ENCODE data around the gene SLC13A5. TPM values are rescaled to one million over a fixed set of nuclear protein-coding genes. Genes with fewer than 3 reads are reported as not detected.

Gene SLC13A5
- total RNA-seq, 4 donors from 2014 or later = not detected

DNA sequence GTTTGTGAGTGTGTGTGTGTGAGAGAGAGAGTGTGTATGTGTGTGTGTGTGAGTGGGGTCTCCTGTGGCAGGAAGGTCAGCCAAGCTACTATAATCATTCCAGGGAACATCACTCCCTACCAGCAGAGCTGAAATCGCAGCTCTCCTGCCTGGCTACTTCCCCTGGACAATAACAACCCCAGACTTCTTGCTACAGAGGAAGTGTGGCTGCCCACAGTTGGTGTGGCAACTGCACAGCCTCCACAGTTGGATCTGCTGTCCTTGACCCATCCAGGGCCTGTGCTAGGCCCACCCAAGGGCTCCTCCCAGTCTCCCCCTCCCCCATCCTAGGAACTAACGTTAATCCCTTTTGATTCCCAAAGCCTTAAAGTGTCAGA is 1.5 kb downstream of the SLC13A5 start:
- DNase-seq (ENCODE audit: low spot score in 2 of 2) = no peak
- H3K9me3 ChIP-seq = peaks cover 0 to 29% (median 0%) of the 10 kb centered on the region in 4 donors
- H3K27me3 ChIP-seq = peaks cover 0 to 46% of the 10 kb centered on the region in 2 donors
- H3K4me1 ChIP-seq = peaks cover 0 to 12% (median 3%) of the 10 kb centered on the region in 4 donors
- H3K36me3 ChIP-seq = no peaks in the 10 kb centered on the region
- TF ChIP-seq, protein P1, sequence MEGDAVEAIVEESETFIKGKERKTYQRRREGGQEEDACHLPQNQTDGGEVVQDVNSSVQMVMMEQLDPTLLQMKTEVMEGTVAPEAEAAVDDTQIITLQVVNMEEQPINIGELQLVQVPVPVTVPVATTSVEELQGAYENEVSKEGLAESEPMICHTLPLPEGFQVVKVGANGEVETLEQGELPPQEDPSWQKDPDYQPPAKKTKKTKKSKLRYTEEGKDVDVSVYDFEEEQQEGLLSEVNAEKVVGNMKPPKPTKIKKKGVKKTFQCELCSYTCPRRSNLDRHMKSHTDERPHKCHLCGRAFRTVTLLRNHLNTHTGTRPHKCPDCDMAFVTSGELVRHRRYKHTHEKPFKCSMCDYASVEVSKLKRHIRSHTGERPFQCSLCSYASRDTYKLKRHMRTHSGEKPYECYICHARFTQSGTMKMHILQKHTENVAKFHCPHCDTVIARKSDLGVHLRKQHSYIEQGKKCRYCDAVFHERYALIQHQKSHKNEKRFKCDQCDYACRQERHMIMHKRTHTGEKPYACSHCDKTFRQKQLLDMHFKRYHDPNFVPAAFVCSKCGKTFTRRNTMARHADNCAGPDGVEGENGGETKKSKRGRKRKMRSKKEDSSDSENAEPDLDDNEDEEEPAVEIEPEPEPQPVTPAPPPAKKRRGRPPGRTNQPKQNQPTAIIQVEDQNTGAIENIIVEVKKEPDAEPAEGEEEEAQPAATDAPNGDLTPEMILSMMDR (IDR thresholded peaks at IDR 0.05) = no peak
- no peak for TF ChIP-seq POLR2A (IDR thresholded peaks at IDR 0.05)
- no peak for TF ChIP-seq EP300 (IDR thresholded peaks at IDR 0.05)
- 39 to 50% methylated on average over 2 of the region's 2 CpGs for WGBS, 2 donors
- no peak overlapping the region for H3K27ac ChIP-seq
- H3K4me3 ChIP-seq = no peak overlapping the region

DNA sequence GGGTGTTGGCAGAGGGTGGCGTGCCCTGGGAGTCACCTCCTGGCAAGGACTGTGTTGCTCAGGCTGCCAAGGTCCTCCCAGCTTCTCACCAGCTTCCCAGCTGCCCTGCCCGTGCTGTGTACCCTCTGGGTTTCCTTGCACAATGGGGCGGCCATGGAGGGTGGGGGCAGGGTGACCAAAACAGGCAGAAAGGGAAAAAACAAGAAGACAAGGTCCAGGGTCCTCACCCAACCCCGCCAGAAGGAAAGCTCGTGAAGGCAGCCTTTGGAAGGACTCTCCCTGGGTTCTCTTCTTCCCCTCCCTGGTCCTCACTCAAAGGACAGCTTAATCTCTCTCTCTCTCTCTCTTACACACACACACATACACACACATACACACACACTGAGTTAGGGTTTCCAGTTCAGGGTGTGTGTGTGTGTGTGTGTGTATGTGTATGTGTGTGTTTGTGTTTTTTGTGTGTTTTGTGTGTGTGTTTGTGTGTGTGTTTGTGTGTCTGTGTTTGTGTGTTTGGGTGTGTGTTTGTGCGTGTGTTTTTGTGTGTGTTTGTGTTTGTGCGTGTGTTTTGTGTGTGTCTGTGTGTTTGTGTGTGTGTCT is 2.0 kb downstream of the SLC13A5 start:
- no peak overlapping the region for H3K4me3 ChIP-seq
- peaks cover 0 to 46% of the 10 kb centered on the region in 2 donors for H3K27me3 ChIP-seq
- H3K27ac ChIP-seq = no peak overlapping the region
- H3K9me3 ChIP-seq = peaks cover 0 to 24% (median 0%) of the 10 kb centered on the region in 4 donors
- TF ChIP-seq EP300 (IDR thresholded peaks at IDR 0.05) (no peak), POLR2A (IDR thresholded peaks at IDR 0.05) (no peak)
- TF ChIP-seq, protein P1 (IDR thresholded peaks at IDR 0.05) = no peak
- H3K36me3 ChIP-seq = no peaks in the 10 kb centered on the region
- DNase-seq (ENCODE audit: low spot score in 2 of 2) = no peak
- WGBS, 2 donors = 57 to 58% methylated on average over 7 of the region's 7 CpGs
- peaks cover 0 to 12% (median 3%) of the 10 kb centered on the region in 4 donors for H3K4me1 ChIP-seq

DNA sequence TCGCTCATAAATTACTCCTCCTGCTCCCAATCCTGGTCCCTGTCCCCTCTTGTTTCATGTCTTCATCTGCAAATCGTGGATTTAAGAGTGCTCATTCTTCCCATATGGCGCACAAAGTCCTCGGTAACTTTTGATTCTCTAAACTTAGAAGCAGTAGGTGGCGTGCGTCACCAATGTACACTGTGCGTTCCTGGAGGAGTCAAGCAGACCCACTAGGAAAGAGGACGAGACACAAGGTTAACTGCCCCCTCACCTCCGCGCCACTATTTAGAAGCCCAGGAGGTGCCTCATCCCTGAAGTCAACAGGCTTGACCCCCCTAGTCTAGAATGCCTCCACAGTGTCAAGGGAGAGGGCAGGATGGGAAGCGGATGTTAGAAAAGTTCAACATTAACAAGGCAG is 2.9 kb downstream of the SLC13A5 start:
- no peak for DNase-seq (ENCODE audit: low spot score in 2 of 2)
- peaks cover 0 to 46% of the 10 kb centered on the region in 2 donors for H3K27me3 ChIP-seq

DNA sequence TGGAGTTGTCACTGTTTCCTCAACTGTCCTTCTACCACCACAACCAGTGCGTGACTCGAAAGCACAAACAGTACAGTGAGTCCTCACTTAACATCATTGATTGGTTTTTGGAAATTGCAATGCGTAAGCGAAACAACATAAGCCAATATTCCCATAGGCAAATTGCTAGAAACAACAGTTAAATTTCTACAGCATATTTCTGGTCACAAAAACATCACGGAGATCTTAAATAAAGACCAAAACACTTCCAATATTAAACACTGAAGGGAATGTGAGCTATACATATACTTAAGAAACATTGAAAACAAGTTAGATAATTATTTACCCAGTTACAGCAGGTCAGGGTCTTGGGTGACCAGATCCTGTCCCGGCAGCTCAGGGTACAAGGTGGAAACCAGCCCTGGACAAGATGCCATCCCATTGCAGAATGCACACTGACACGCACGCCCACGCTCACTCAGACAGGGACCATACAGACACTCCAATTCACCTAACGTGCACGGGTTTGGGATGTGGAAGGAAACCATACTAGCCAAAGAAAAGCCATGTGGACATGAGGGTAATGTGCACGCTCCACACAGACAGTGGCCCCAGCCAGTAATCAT is 4.7 kb downstream of the SLC13A5 start:
- Histone ChIP-seq H3K4me1 (peaks cover 0 to 8% (median 2%) of the 10 kb centered on the region in 4 donors), H3K27me3 (peaks cover 0 to 30% of the 10 kb centered on the region in 2 donors), H3K9me3 (no peaks in the 10 kb centered on the region), H3K27ac (no peak overlapping the region), H3K36me3 (no peaks in the 10 kb centered on the region), H3K4me3 (no peak overlapping the region)
- WGBS, 2 donors = 84 to 89% methylated on average over 12 of the region's 12 CpGs
- DNase-seq (ENCODE audit: low spot score in 2 of 2) = no peak
- TF ChIP-seq POLR2A (IDR thresholded peaks at IDR 0.05) (no peak), EP300 (IDR thresholded peaks at IDR 0.05) (no peak)
- TF ChIP-seq, protein P1 (IDR thresholded peaks at IDR 0.05) = no peak

More for the DNA sequence above, 2.9 kb downstream of the SLC13A5 start:
- H3K36me3 ChIP-seq = no peaks in the 10 kb centered on the region
- H3K4me1 ChIP-seq = peaks cover 0 to 12% (median 3%) of the 10 kb centered on the region in 4 donors
- TF ChIP-seq, protein P1 (IDR thresholded peaks at IDR 0.05) = no peak
- TF ChIP-seq POLR2A (IDR thresholded peaks at IDR 0.05) (no peak), EP300 (IDR thresholded peaks at IDR 0.05) (no peak)
- H3K9me3 ChIP-seq = peaks cover 0 to 17% (median 0%) of the 10 kb centered on the region in 4 donors
- no peak overlapping the region for H3K4me3 ChIP-seq
- no peak overlapping the region for H3K27ac ChIP-seq
- 77 to 82% methylated on average over 11 of the region's 11 CpGs for WGBS, 2 donors

DNA sequence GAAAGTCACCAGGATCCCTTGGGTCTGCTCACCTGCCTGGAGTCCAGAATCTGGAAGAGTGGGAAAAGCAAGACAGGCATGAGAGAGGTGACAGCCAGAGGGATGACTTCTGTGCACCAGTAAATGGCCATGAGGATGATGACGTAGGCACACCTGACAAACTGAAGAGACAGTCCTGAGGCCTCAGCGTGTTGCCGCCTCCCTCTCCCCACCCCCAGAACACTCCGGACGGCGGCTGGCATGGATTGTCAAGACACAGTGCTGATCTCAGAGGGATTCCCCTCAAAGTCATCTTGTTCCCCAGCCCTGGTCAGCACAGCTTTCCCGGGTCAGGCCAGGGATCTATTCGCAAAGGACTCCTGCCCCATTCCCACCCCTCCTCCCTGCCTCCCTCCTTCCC is 6.2 kb downstream of the SLC13A5 start:
- 72 to 79% methylated on average over 8 of the region's 8 CpGs for WGBS, 2 donors
- Histone ChIP-seq H3K36me3 (no peaks in the 10 kb centered on the region), H3K4me3 (no peak overlapping the region), H3K9me3 (no peaks in the 10 kb centered on the region), H3K4me1 (no peaks in the 10 kb centered on the region), H3K27ac (no peak overlapping the region), H3K27me3 (peaks cover 0 to 15% of the 10 kb centered on the region in 2 donors)
- TF ChIP-seq POLR2A (IDR thresholded peaks at IDR 0.05) = no peak
- TF ChIP-seq, protein P1 (IDR thresholded peaks at IDR 0.05) = no peak
- no peak for TF ChIP-seq EP300 (IDR thresholded peaks at IDR 0.05)
- no peak for DNase-seq (ENCODE audit: low spot score in 2 of 2)

Measured in tibial nerve (tissue), 4 donors.